Nephron (organoid): ENCODE results near the gene GIMAP1.

Experiments used
- H3K27ac Mint-ChIP-seq, 3 experiments: 2 replicates each; pipeline ENCODE4 v1.8.0; 2020; ENCODE audit warnings: mixed read lengths in 3 of 3, mild to moderate bottlenecking in 2 of 3, moderate library complexity in 1 of 3
- H3K27me3 Mint-ChIP-seq: 2 replicates; pipeline ENCODE4 v1.8.0; 2021; ENCODE audit warnings: low read depth, mild to moderate bottlenecking, moderate library complexity, mixed read lengths
- H3K36me3 Mint-ChIP-seq: 2 replicates; pipeline ENCODE4 v1.8.0; 2020; ENCODE audit warnings: low read depth, mixed read lengths
- H3K4me1 Mint-ChIP-seq: 2 replicates; pipeline ENCODE4 v1.8.0; 2020; ENCODE audit warnings: mixed read lengths
- H3K4me3 Mint-ChIP-seq, 3 experiments: 2 replicates each; pipeline ENCODE4 v1.8.0; 2020; ENCODE audit warnings: mild to moderate bottlenecking in 3 of 3, mixed read lengths in 3 of 3, moderate library complexity in 2 of 3
- H3K9me3 Mint-ChIP-seq: 2 replicates; pipeline ENCODE4 v1.8.0; 2020; ENCODE audit warnings: mixed read lengths
- CTCF ChIP-seq, 3 experiments: fragments of 200-600 bp; sonication (generic); IDR thresholded peaks; one replicate each; pipeline ENCODE4 v1.5.0; 2021; ENCODE audit warnings: antibody characterized with exemption in 3 of 3; ENCODE audit not compliant: unreplicated experiment in 3 of 3

The GIMAP1 gene

DNA sequence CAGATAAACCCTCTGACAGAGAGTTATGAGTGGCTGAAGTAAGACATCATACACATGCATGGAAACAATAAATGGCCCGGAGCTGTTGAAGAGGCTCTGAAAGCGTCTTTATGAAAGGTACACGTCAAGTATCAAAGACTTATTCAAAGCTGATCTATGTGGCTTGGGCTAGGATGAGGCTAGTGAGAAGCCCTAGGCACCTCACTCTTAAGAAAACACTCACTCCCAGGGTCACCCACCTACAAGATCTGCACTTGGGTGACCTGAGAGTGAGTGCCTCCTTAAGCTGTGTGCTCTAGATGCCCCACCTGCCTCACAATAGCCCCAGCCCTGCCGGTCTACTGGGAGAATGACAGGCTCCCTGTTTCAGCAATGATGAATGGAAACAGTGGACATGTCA is 1.1 kb upstream of the GIMAP1 start:
- Mint-ChIP-seq H3K9me3 (peaks cover 18% of the 10 kb centered on the region), H3K4me3 (no peak overlapping the region), H3K27ac (no peak overlapping the region), H3K4me1 (peaks cover 13% of the 10 kb centered on the region), H3K36me3 (no peaks in the 10 kb centered on the region), H3K27me3 (no peaks in the 10 kb centered on the region)
- no peak for TF ChIP-seq CTCF (IDR thresholded peaks at IDR 0.05; ENCODE audit: unreplicated experiment in 3 of 3)

GRCh38 chr7:150715738-150716137 is 675 bp upstream of the GIMAP1 start:
- peaks cover 18% of the 10 kb centered on the region for H3K9me3 Mint-ChIP-seq
- no peak overlapping the region for H3K27ac Mint-ChIP-seq
- H3K27me3 Mint-ChIP-seq: no peaks in the 10 kb centered on the region
- no peak for TF ChIP-seq CTCF (IDR thresholded peaks at IDR 0.05; ENCODE audit: unreplicated experiment in 3 of 3)
- H3K36me3 Mint-ChIP-seq: no peaks in the 10 kb centered on the region
- H3K4me3 Mint-ChIP-seq: no peak overlapping the region
- H3K4me1 Mint-ChIP-seq: peaks cover 13% of the 10 kb centered on the region

DNA sequence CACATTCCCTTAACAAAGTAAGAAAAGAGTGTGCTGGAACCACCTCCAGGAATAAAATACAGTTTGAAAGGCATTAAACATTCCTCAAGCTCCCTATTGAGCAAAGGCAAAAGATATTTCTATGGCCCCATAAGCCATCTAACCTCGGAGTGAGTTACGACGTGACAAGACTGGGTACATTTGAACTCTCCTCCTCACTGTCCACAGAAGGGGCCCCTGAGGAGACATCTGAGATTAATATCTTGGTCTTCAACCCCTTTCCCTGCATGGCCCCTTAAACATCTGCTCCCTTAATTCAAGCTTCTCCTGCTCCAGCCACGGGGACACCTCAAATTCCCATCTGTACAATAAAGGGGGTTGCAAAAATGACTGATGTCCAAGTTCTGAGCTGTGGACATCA is 526 bp downstream of the GIMAP1 start:
- Mint-ChIP-seq H3K36me3 (no peaks in the 10 kb centered on the region), H3K27ac (peak overlapping the region in 1 of 3 experiments; percentile 12), H3K27me3 (no peaks in the 10 kb centered on the region), H3K4me1 (peaks cover 13% of the 10 kb centered on the region), H3K4me3 (peak overlapping the region in 1 of 3 experiments; percentile 44), H3K9me3 (peaks cover 18% of the 10 kb centered on the region)
- TF ChIP-seq CTCF (IDR thresholded peaks at IDR 0.05; ENCODE audit: unreplicated experiment in 3 of 3): no peak

DNA sequence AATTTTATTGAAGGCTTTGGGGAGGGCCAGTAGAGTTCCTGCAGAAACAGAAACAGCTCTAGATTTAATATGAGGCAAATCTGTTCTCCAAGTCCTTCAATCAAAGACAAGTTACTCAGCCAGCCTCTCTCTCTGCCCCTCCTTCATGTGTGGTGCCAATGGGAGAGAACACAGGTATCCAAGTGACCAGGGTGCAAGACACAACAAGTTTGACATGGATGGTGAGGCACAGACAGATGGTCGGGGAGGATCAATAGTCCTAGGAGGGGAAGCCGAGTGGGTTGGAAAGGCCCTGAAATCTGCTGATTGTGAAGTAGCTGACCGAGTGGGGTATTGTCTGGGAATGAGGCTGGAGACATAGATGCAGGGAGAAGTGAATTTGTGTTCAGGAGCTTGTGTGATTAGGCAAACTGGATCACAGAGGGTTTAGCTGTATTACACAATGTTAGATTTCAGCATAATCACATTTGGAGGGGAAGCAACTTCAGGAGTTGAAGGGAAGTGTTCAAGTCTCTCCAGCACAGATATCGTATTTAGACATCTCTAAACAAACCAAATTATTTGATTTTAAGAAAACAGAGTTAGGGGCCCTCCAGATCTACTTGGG is 1.5 kb downstream of the GIMAP1 start:
- Mint-ChIP-seq H3K4me3 (no peak overlapping the region), H3K9me3 (peaks cover 10% of the 10 kb centered on the region), H3K27me3 (no peaks in the 10 kb centered on the region), H3K36me3 (no peaks in the 10 kb centered on the region), H3K4me1 (peaks cover 13% of the 10 kb centered on the region), H3K27ac (peak overlapping the region in 1 of 3 experiments; percentile 47)
- TF ChIP-seq CTCF (IDR thresholded peaks at IDR 0.05; ENCODE audit: unreplicated experiment in 3 of 3): no peak

DNA sequence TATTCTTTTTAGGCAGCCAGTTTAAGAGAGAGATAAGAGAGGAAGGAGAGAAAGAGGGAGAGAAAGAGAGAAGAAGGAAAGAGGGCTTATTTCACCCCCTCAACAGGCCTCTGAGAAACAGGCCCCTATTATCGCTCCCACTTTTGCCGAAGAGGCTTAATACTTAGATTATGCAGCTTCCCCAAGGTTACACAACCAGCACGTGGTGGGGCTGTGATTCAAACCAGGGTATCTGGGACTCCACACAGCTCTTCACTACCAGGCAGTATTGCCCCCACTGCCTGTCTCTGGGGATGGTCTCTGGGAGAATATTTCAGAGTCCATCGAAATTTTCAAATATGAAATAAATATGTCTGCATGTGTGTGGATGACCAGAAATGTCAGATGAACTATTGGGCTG is 3.0 kb downstream of the GIMAP1 start:
- Mint-ChIP-seq H3K4me1 (peaks cover 13% of the 10 kb centered on the region), H3K27me3 (no peaks in the 10 kb centered on the region), H3K9me3 (peaks cover 2% of the 10 kb centered on the region), H3K4me3 (no peak overlapping the region), H3K36me3 (no peaks in the 10 kb centered on the region), H3K27ac (no peak overlapping the region)
- no peak for TF ChIP-seq CTCF (IDR thresholded peaks at IDR 0.05; ENCODE audit: unreplicated experiment in 3 of 3)
